Inflammatory macrophage treated with lipopolysaccharide for 4 hours (primary cell): Measurements from ENCODE around the gene SEC31B.

Experiments used
- DNase-seq: peaks from one replicate; pipeline ENCODE4 v3.0.0-alpha.2; 2020

Gene SEC31B, protein sequence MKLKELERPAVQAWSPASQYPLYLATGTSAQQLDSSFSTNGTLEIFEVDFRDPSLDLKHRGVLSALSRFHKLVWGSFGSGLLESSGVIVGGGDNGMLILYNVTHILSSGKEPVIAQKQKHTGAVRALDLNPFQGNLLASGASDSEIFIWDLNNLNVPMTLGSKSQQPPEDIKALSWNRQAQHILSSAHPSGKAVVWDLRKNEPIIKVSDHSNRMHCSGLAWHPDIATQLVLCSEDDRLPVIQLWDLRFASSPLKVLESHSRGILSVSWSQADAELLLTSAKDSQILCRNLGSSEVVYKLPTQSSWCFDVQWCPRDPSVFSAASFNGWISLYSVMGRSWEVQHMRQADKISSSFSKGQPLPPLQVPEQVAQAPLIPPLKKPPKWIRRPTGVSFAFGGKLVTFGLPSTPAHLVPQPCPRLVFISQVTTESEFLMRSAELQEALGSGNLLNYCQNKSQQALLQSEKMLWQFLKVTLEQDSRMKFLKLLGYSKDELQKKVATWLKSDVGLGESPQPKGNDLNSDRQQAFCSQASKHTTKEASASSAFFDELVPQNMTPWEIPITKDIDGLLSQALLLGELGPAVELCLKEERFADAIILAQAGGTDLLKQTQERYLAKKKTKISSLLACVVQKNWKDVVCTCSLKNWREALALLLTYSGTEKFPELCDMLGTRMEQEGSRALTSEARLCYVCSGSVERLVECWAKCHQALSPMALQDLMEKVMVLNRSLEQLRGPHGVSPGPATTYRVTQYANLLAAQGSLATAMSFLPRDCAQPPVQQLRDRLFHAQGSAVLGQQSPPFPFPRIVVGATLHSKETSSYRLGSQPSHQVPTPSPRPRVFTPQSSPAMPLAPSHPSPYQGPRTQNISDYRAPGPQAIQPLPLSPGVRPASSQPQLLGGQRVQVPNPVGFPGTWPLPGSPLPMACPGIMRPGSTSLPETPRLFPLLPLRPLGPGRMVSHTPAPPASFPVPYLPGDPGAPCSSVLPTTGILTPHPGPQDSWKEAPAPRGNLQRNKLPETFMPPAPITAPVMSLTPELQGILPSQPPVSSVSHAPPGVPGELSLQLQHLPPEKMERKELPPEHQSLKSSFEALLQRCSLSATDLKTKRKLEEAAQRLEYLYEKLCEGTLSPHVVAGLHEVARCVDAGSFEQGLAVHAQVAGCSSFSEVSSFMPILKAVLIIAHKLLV

GRCh38 chr10:100519311-100520051 lies at the start of gene SEC31B:
Gene SEC31B (minus strand): TSS chr10:100519861. CDS start chr10:100516952, 2,909 bp downstream.
- no peak for DNase-seq

DNA sequence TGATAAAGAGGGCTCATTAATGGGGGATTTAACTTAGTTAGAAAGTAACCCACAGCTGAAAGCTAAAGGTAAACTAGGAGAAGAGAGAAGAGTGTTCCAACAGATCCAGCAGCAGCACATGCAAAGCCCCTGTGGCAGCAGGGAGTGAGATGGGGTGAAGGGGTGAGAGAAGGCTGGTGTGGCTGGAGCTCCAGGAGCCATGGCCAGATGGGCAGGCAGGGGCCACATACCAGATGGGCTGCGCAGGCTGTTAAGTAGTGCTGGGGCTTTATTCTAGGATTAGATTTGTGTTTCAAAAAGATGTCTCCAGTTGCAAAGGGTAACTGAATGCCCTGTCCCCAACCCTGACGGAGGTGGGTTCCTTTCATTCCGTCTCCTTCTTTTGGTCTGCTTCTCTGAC lies 49.3 kb upstream of the SEC31B start:
- no peak for DNase-seq

DNA sequence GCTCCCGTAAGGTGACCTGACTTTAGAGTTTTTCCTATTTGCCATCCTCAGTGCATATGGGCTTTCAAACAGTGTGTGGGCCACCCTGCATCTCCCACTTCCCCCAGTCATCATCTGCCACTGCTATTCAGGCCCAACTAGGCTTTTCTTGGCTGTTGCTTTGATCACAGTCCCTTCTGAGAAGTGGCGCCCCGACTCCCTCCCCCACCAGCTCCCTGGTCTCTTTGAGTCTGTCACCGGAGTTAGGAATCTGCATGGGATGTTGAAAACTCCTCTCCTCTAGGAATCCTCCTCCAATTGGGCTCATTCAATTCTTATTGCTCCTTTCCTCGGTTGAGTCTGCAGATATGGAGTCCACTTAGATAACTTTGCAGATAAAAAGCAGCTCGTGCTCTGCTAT lies 48.2 kb upstream of the SEC31B start:
- no peak for DNase-seq

DNA sequence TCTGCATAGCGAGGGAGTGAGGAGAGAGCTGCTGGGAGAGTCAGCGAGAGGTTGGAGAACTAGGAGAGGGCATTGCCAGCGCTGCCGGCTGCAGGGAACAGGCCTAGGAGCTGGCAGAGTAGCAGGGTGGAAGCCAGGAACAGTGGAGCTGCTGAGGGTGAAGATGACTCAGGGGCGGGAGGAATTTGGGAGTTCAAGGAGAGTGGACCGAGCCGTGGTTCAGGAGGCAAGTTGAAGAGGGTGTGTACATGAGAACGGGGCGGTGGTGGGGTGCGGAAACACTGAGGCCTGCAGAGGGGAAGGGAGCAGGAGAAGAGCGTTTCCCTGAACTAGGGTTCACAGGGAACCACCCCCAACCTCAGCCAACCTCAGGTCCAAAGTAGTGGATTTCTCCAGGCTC lies 47.6 kb upstream of the SEC31B start:
- no peak for DNase-seq

DNA sequence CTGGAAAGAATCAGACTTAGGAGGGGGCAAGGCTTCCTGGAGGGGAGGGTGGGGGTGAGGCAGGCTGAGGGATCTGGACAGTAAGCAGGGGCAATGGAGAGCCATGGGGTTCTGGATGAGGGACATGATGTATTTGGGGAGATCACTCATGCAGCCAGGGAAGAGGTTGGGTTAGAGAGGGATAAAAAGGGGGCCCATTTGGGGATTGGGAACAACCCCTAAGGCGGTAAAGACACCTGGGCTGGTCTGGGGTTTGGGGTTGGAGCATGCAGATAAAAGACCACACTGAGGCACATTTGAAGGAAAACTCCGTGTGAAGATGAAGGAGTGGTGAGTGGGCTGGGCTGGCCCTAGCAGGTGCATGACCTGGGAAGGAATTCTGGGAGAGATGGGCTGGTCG lies 46.9 kb upstream of the SEC31B start:
- DNase-seq = no peak

GRCh38 chr10:100565206-100565985 lies 45.7 kb upstream of the SEC31B start:
- DNase-seq = no peak

DNA sequence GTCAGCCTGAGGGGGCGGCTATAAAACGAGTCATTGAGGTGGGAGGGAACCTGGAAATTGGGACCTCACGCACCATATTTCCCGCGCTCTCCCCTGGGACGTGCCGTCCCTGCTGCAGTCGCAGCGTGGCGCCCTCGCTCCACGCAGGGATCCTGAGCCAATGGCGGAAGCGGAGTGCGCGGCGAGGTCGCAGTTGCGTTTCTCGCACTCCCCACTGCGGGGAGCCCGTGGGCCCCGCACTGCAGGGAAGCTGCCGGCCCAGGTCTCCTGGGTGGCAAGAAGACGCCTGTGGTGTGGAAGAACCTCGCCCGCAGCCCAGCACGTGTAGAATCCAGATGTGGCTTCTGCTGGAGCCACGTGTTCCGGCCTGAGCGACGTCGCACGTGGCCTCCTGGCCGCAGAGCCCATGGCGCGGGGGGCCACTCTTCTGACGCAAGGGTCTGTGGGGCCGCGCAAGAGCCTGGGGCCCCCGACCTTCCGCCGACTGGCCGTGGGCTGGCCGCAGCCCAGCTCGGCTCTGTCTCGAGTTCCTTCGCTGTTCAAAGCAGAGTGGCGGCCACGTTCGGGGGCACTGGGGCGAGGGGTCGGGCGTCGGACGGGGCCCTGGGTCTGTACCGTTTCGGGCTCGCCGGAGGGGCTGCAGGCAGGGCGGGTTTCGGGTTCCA lies 42.5 kb upstream of the SEC31B start:
- peak; percentile 74 for DNase-seq

GRCh38 chr10:100561005-100561404 lies 41.3 kb upstream of the SEC31B start:
- no peak for DNase-seq

DNA sequence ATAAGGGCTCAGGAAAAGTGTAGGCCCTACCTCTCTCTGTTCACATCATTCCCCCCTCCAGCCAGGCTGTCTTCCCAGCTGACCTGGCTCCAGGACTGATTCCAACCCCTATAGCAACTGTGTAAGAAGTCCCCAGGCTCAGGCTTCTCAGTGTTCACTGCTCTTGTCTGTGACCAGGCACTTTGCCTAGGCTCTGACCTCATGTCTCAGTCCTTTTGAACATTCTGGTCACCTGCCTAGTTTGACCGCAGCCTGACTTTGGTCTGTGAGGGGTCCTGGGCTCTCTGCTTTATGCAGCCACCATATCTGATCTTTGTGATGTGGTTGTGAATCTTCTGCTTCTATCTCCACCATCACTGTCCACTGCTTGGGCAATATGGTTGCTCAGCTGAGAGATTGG lies 40.6 kb upstream of the SEC31B start:
- no peak for DNase-seq

- DNase-seq = no peak
Observed at GRCh38 chr10:100554902-100555301, 35.2 kb upstream of the SEC31B start.

GRCh38 chr10:100553929-100554328 lies 34.3 kb upstream of the SEC31B start:
- DNase-seq = no peak

DNA sequence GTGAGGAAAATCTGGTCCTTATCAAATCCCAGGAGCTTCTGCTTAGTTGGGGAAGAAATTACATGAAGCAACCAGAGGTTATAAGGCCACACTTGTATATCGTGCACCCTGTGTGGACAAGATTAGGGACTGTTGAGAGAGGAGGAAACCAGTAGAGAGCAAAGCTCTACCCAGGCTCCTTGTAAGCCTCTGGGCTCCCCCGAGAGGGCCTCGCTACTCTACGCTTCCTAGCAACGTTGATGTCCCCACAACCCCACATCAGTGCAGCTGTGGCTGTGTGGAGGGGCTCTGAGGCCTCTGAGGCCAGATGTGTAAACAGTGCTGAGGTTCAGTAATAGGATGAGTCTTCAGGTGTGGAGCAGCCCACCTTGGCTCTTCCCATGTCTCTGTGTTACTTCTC lies 32.1 kb upstream of the SEC31B start:
- DNase-seq = no peak

GRCh38 chr10:100551196-100551595 lies 31.5 kb upstream of the SEC31B start:
- DNase-seq = peak; percentile 67

GRCh38 chr10:100544950-100545349 lies 25.3 kb upstream of the SEC31B start:
- no peak for DNase-seq

DNA sequence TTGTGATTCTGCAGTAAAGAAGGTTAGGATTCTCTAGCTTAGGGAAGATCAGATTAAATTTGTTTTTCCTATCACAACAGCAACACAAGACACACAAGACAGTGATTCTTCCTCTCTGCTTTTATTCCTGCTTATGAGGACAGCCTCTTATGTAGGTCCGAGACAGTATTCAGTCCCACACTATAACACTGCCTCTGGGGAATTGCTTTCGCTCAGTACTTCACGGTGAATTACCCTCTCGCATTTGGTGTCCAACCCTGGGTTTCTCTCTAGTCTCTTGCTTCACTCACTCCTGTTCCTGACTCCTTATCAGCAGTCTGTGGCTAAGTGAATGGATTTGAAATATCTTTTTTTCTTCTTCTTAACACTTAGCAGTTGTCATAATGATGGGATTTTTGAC lies 17.8 kb upstream of the SEC31B start:
- no peak for DNase-seq

GRCh38 chr10:100535715-100536353 lies 16.2 kb upstream of the SEC31B start, which contains the start of gene HIF1AN:
Gene HIF1AN (plus strand): TSS chr10:100535943. CDS start chr10:100535959, 16 bp downstream.
- DNase-seq = peak; percentile 97

DNA sequence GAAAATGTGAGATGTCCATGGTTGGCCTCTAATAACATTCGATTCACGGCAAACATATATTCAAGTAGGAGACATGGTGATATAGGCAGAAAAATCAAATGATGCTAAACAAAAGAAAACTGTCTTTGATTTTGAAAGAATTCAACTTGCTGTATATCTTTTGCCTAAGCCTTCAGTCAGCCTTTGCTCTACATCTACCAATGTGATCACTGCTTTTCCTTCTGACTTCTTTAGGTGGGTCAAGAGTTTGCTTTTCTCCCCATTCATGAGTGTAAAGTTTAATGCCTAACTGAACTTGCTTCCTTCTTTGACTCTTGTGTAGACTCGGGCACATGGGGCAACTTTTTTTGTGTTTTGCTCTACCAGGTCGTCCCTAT lies 15.7 kb upstream of the SEC31B start:
- no peak for DNase-seq

DNA sequence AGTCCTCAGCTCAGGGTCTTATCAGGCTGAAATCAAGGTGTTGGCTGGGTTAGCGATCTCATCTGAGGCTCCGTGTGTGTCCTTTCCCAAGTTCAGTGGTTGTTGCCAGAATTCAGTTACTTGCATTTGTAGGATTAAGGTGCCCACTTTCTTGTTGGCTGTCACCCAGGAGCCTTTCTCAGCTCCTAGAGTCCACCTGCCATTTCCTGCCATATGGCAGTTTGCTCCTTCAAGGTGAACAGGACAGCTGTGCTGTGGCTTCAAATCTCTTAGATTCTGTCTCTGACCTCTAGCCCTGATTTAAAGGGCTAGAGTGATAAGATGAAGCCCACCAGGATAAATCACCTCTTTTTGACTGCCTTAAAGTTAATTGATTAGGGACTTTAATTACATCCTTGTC lies 15.1 kb upstream of the SEC31B start:
- DNase-seq = no peak

DNA sequence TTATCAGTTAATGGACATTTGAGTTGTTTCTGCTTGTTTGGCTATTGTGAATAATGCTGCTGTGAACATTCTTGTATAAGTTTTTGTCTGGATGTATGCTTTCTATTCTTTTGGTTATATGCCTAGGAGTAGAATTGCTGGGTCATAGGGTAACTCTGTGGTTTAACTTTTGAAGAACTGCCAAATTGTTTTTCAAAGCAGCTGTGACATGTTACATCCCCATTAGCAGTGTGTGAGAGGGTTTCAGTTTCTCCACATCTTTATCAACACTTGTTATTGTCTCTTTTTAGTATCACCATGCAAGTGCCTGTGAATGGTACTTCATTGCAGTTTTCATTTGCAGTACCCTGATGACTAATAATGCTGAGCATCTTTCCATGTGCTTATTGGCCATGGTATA lies 12.1 kb upstream of the SEC31B start:
- DNase-seq = peak; percentile 27

GRCh38 chr10:100529475-100530298 lies 10.0 kb upstream of the SEC31B start, which contains the start of gene NDUFB8:
Gene NDUFB8 (minus strand): TSS chr10:100529871. CDS start chr10:100529851, 20 bp downstream.
- peak; percentile 91 for DNase-seq
